HepG2 (cell line): ENCODE data around the gene DGKB. TPM values are rescaled to one million over a fixed set of nuclear protein-coding genes. Genes with fewer than 3 reads are reported as not detected.

Experiments used
- ATAC-seq: fragments of 200-7000 bp; cut with Tn5 transposase; 3 replicates; pipeline ENCODE4 v1.9.1; 2020; ENCODE audit warnings: mild to moderate bottlenecking, moderate library complexity
- BruUV-seq: library from RNA; stranded (reverse); fragments of 400-500 nt; replicated peaks from 2 replicates; lab custom pipeline; 2021; lab: Mats Ljungman, UMichigan
- CTCF ChIA-PET: fragments of 300-600 bp; formaldehyde crosslinking; extraction: SDS; loops from one replicate; lab custom pipeline; 2021; ENCODE audit warnings: low total read pairs, inconsistent platforms, low intra/inter-chr PET ratio; lab: Yijun Ruan, JAX
- POLR2A ChIA-PET: fragments of 350-600 bp; sonication (Branson Sonifier 250); formaldehyde crosslinking; loops from one replicate; lab custom pipeline; 2020; ENCODE audit warnings: antibody characterized with exemption, inconsistent platforms; lab: Yijun Ruan, JAX
- DNase-seq: peaks from one replicate; pipeline ENCODE4 v3.0.0-alpha.2; 2015; ENCODE audit warnings: low spot score
- FAIRE-seq: peaks from 3 replicates; lab custom pipeline; 2011; peaks lifted over from hg19 to GRCh38; lab: Jason Lieb, UNC
- H2AFZ ChIP-seq: one replicate; pipeline ENCODE4 v1.6.1; 2011; ENCODE audit warnings: low read length, inconsistent platforms
- H3K27ac ChIP-seq: fragments of 300-600 bp; 3 replicates; pipeline ENCODE4 v1.8.0; 2011; ENCODE audit warnings: mixed run types, mild to moderate bottlenecking, mixed read lengths, low read length, inconsistent platforms; ENCODE audit not compliant: insufficient read depth; ENCODE audit errors: extremely low read length
- H3K27me3 ChIP-seq, 2 experiments: fragments of 200-600 bp in 1 of 2; 2 replicates in 1 of 2; 3 replicates in 1 of 2; pipeline versions ENCODE4 v1.6.0 to v1.8.0; 2011; ENCODE audit warnings: low read length in 2 of 2, mild to moderate bottlenecking in 2 of 2, moderate library complexity in 2 of 2, inconsistent platforms in 1 of 2; ENCODE audit not compliant: insufficient read depth in 2 of 2, control insufficient read depth in 1 of 2
- H3K36me3 ChIP-seq, 2 experiments: fragments of 200-600 bp in 1 of 2; replicated peaks in 1 of 2; 2 replicates in 1 of 2; 3 replicates in 1 of 2; pipeline versions ENCODE4 v1.5.1 to v1.8.0; 2011; ENCODE audit warnings: low read length in 2 of 2, inconsistent platforms in 1 of 2; ENCODE audit not compliant: insufficient read depth in 2 of 2, control insufficient read depth in 1 of 2
- H3K4me1 ChIP-seq: 2 replicates; pipeline ENCODE4 v1.5.1; 2012; ENCODE audit warnings: low read length, inconsistent platforms; ENCODE audit not compliant: insufficient read depth
- H3K4me2 ChIP-seq: 2 replicates; pipeline ENCODE4 v1.6.0; 2011; ENCODE audit warnings: low read depth, low read length, inconsistent platforms
- H3K4me3 ChIP-seq, 3 experiments: fragments of 200-600 bp in 1 of 3; sonication (generic), shearing (Covaris generic) in 1 of 3; replicated peaks in 1 of 3; 2 replicates each; pipeline ENCODE4 v1.5.1; 2011 to 2016; ENCODE audit warnings: low read length in 3 of 3, inconsistent platforms in 2 of 3, low read depth in 2 of 3, mild to moderate bottlenecking in 2 of 3, control low read depth in 1 of 3, mixed read lengths in 1 of 3; ENCODE audit not compliant: insufficient read depth in 1 of 3
- H3K79me2 ChIP-seq: one replicate; pipeline ENCODE4 v1.6.1; 2011; ENCODE audit warnings: low read length, inconsistent platforms; ENCODE audit not compliant: insufficient read depth
- H3K9ac ChIP-seq: 2 replicates; pipeline ENCODE4 v1.6.0; 2011; ENCODE audit warnings: mild to moderate bottlenecking, low read depth, low read length, inconsistent platforms; ENCODE audit not compliant: insufficient read depth
- H3K9me3 ChIP-seq: 2 replicates; pipeline ENCODE4 v1.5.1; 2012; ENCODE audit warnings: mild to moderate bottlenecking, low read length
- H4K20me1 ChIP-seq: 2 replicates; pipeline ENCODE4 v1.6.0; 2011; ENCODE audit warnings: inconsistent platforms, mild to moderate bottlenecking, low read length, moderate library complexity; ENCODE audit not compliant: insufficient read depth
- ADNP ChIP-seq: sonication (generic); formaldehyde crosslinking; IDR thresholded peaks from 2 replicates; pipeline ENCODE4 v1.4.0; 2020; ENCODE audit warnings: missing genetic modification reagents
- ATF3 ChIP-seq: sonication (generic); formaldehyde crosslinking; IDR thresholded peaks from 2 replicates; pipeline ENCODE4 v1.4.0; 2020; ENCODE audit warnings: missing genetic modification reagents
- GFI1 ChIP-seq: sonication (generic); formaldehyde crosslinking; IDR thresholded peaks from 2 replicates; pipeline ENCODE4 v1.5.0; 2020; ENCODE audit warnings: missing genetic modification reagents, mild to moderate bottlenecking, borderline replicate concordance
- MTA1 ChIP-seq: sonication (generic); formaldehyde crosslinking; IDR thresholded peaks from 2 replicates; pipeline ENCODE4 v1.4.0; 2020; ENCODE audit warnings: missing genetic modification reagents, mild to moderate bottlenecking, borderline replicate concordance
- PCBP2 ChIP-seq: fragments of 200-400 bp; formaldehyde crosslinking; optimal IDR thresholded peaks from 2 replicates; pipeline ENCODE3; 2018; ENCODE audit warnings: low read length, low read depth; ENCODE audit not compliant: poor library complexity, severe bottlenecking
- RELA ChIP-seq: sonication (generic); formaldehyde crosslinking; IDR thresholded peaks from 2 replicates; pipeline ENCODE4 v1.4.0; 2020; ENCODE audit warnings: missing genetic modification reagents
- SMAD1 ChIP-seq: sonication (generic); formaldehyde crosslinking; IDR thresholded peaks from 2 replicates; pipeline ENCODE4 v1.4.0; 2020; ENCODE audit warnings: missing genetic modification reagents, low read depth, mild to moderate bottlenecking, borderline replicate concordance
- SMARCE1 ChIP-seq: fragments of 450-650 bp; IDR thresholded peaks from 2 replicates; pipeline ENCODE4 v1.6.1; 2017; ENCODE audit warnings: borderline replicate concordance
- SRY ChIP-seq: sonication (generic); formaldehyde crosslinking; IDR thresholded peaks from 2 replicates; pipeline ENCODE4 v1.8.0; 2022; ENCODE audit warnings: mild to moderate bottlenecking, missing genetic modification reagents
- STAT6 ChIP-seq: sonication (generic); formaldehyde crosslinking; IDR thresholded peaks from 2 replicates; pipeline ENCODE4 v1.4.0; 2020; ENCODE audit warnings: missing genetic modification reagents, mild to moderate bottlenecking, borderline replicate concordance
- ZNF569 ChIP-seq: sonication (generic); formaldehyde crosslinking; IDR thresholded peaks from 2 replicates; pipeline ENCODE4 v1.5.0; 2020; ENCODE audit warnings: mild to moderate bottlenecking, missing genetic modification reagents, moderate library complexity, borderline replicate concordance
- WGBS: methylation state at CpG from one replicate; pipeline ENCODE4 v1.1.6; 2017; ENCODE audit warnings: low lambda C conversion rate; 5-methylcytosine and 5-hydroxymethylcytosine counted together
- in situ Hi-C: cut with HindIII; loops from 2 replicates; pipeline ENCODE4 v1.10.0; 2017; ENCODE audit warnings: low pct_unique_long_range_greater_than_20kb; ENCODE audit not compliant: extremely low pct_ligation_motif_present
- intact Hi-C: fragments of 100-400 bp; cut with micrococcal nuclease; formaldehyde crosslinking; loops from one replicate; pipeline ENCODE4 v1.10.0; 2022; ENCODE audit not compliant: unreplicated experiment
- polyA plus RNA-seq, 8 experiments: library from polyadenylated mRNA; depleted of rRNA in 3 of 8; stranded (reverse) in 7 of 8; unstranded in 1 of 8; fragments of >200 nt; fragmentation: Illumina TruSeq in 4 of 8; extraction: Trizol in 4 of 8; gene quantifications; 2 replicates each; pipeline versions ENCODE4 v1.2.1 to v1.2.3, GENCODE V29; 2011 to 2016; ENCODE audit warnings: low read depth in 4 of 8, missing spikeins in 1 of 8, mixed read lengths in 1 of 8; ENCODE audit not compliant: insufficient read depth in 1 of 8
- total RNA-seq, 5 experiments: library from RNA; depleted of rRNA; stranded (reverse); fragments of >200 nt; fragmentation: Illumina TruSeq; extraction: Trizol; gene quantifications; 2 replicates each; pipeline ENCODE4 v1.2.3, GENCODE V29; 2016; ENCODE audit warnings: low read depth in 1 of 5
- TF ChIP-seq, protein P1 (sequence below): IDR thresholded peaks from 2 replicates; pipeline ENCODE4 v1.6.1; 2016
- TF ChIP-seq, protein P2 (sequence below): sonication (generic); formaldehyde crosslinking; IDR thresholded peaks from 2 replicates; pipeline ENCODE4 v1.8.0; 2022; ENCODE audit warnings: mild to moderate bottlenecking, missing genetic modification reagents, moderate library complexity
- TF ChIP-seq, protein P3 (sequence below): sonication (generic); formaldehyde crosslinking; IDR thresholded peaks from 2 replicates; pipeline ENCODE4 v1.8.1; 2022; ENCODE audit warnings: low read depth, mild to moderate bottlenecking, missing genetic modification reagents

DGKB gene
- total and polyA plus RNA-seq, 2 of the 13 experiments (the other 11 are each of a cell fraction or from before 2014, with no cell fraction given) = not detected

DNA sequence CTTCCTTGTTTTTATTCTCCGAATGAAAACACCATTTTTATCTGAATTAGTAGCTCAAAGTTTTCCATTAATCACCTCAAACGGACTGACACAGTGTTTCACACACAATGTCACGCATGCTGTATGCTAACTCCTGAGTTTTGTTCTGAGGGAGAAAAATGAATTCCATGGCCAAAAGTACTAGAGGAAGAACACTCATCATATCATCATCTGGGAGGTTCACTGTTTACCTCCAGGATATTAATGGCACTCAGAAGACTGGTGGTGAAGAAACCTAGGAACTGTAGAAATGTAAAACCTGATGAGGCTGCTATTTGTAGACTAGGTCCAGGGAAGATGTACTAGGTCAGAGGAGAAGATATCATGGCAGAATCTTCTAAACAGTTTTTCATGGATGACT is 517.5 kb downstream of the DGKB start:
- BruUV-seq = no TSS peak
- Histone ChIP-seq H2AFZ (no peak overlapping the region), H3K36me3 (no peaks in the 10 kb centered on the region), H4K20me1 (no peaks in the 10 kb centered on the region), H3K9ac (no peak overlapping the region), H3K79me2 (no peaks in the 10 kb centered on the region), H3K4me1 (no peaks in the 10 kb centered on the region), H3K9me3 (peaks cover 87% of the 10 kb centered on the region), H3K27me3 (no peaks in the 10 kb centered on the region), H3K4me3 (no peak overlapping the region), H3K4me2 (no peak overlapping the region), H3K27ac (no peak overlapping the region)
- in situ Hi-C loops = no loop called here
- no peak for DNase-seq
- TF ChIP-seq MTA1 (no peak), GFI1 (CRISPR knock-in tag) (no peak), ATF3 (no peak), SMARCE1 (no peak), SMAD1 (no peak), STAT6 (CRISPR knock-in tag) (no peak), SRY (CRISPR knock-in tag) (no peak), ZNF569 (no peak), ADNP (CRISPR knock-in tag) (no peak), PCBP2 (no peak), RELA (no peak)
- TF ChIP-seq, protein P1, sequence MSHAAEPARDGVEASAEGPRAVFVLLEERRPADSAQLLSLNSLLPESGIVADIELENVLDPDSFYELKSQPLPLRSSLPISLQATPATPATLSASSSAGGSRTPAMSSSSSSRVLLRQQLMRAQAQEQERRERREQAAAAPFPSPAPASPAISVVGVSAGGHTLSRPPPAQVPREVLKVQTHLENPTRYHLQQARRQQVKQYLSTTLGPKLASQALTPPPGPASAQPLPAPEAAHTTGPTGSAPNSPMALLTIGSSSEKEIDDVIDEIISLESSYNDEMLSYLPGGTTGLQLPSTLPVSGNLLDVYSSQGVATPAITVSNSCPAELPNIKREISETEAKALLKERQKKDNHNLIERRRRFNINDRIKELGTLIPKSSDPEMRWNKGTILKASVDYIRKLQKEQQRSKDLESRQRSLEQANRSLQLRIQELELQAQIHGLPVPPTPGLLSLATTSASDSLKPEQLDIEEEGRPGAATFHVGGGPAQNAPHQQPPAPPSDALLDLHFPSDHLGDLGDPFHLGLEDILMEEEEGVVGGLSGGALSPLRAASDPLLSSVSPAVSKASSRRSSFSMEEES = no peak
- TF ChIP-seq, protein P2, sequence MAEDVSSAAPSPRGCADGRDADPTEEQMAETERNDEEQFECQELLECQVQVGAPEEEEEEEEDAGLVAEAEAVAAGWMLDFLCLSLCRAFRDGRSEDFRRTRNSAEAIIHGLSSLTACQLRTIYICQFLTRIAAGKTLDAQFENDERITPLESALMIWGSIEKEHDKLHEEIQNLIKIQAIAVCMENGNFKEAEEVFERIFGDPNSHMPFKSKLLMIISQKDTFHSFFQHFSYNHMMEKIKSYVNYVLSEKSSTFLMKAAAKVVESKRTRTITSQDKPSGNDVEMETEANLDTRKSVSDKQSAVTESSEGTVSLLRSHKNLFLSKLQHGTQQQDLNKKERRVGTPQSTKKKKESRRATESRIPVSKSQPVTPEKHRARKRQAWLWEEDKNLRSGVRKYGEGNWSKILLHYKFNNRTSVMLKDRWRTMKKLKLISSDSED = no peak
- TF ChIP-seq, protein P3, sequence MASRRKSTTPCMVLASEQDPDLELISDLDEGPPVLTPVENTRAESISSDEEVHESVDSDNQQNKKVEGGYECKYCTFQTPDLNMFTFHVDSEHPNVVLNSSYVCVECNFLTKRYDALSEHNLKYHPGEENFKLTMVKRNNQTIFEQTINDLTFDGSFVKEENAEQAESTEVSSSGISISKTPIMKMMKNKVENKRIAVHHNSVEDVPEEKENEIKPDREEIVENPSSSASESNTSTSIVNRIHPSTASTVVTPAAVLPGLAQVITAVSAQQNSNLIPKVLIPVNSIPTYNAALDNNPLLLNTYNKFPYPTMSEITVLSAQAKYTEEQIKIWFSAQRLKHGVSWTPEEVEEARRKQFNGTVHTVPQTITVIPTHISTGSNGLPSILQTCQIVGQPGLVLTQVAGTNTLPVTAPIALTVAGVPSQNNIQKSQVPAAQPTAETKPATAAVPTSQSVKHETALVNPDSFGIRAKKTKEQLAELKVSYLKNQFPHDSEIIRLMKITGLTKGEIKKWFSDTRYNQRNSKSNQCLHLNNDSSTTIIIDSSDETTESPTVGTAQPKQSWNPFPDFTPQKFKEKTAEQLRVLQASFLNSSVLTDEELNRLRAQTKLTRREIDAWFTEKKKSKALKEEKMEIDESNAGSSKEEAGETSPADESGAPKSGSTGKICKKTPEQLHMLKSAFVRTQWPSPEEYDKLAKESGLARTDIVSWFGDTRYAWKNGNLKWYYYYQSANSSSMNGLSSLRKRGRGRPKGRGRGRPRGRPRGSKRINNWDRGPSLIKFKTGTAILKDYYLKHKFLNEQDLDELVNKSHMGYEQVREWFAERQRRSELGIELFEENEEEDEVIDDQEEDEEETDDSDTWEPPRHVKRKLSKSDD (CRISPR knock-in tag) = no peak
- ChIA-PET POLR2A (no interaction called here), CTCF (no interaction called here)
- no peak for ATAC-seq
- FAIRE-seq = no peak
- WGBS = 18% methylated on average over 3 of the region's 3 CpGs
- intact Hi-C loops = no loop called here
